Natural killer cell (primary cell): ENCODE results near the gene NME1. TPM values are rescaled to one million over a fixed set of nuclear protein-coding genes. Genes with fewer than 3 reads are reported as not detected.
"Not testable (repeated sequence)": the region's sequence is repeated elsewhere in the genome, so short reads cannot be mapped to it uniquely, and the experiment has no call there.

Source experiments
- ATAC-seq, 3 donors: fragments of 150-1000 bp in 2 of 3; fragments of 200-7000 bp in 1 of 3; cut with Tn5 transposase; 1 replicate in 1 of 3; 2 replicates in 2 of 3; pipeline ENCODE4 v1.10.0; 2021; ENCODE audit warnings: mild to moderate bottlenecking in 2 of 3, moderate library complexity in 2 of 3
- DNase-seq, 2 donors: peaks; one replicate each; pipeline versions ENCODE4 v3.0.0 to v3.0.0-alpha.2; 2013 to 2021; ENCODE audit warnings: mixed read lengths in 1 of 2
- H3K27ac ChIP-seq: one replicate; pipeline ENCODE4 v1.5.1; 2013; ENCODE audit warnings: mild to moderate bottlenecking, low read length
- H3K27me3 ChIP-seq: one replicate; pipeline ENCODE4 v1.6.1; 2013; ENCODE audit warnings: low read length; ENCODE audit not compliant: control insufficient read depth, insufficient read depth
- H3K36me3 ChIP-seq: one replicate; pipeline ENCODE4 v1.6.1; 2013; ENCODE audit warnings: low read length; ENCODE audit not compliant: control insufficient read depth, insufficient read depth
- H3K4me1 ChIP-seq: one replicate; pipeline ENCODE4 v1.6.1; 2013; ENCODE audit warnings: low read length; ENCODE audit not compliant: control insufficient read depth, insufficient read depth
- H3K4me3 ChIP-seq: one replicate; pipeline ENCODE4 v1.5.1; 2013; ENCODE audit warnings: low read length
- H3K9me3 ChIP-seq: one replicate; pipeline ENCODE4 v1.6.1; 2013; ENCODE audit warnings: low read length; ENCODE audit not compliant: control insufficient read depth, insufficient read depth
- H3K27ac Mint-ChIP-seq, 2 donors: one replicate each; pipeline ENCODE4 v1.8.0; 2022; ENCODE audit warnings: mild to moderate bottlenecking in 2 of 2, mixed read lengths in 2 of 2, moderate library complexity in 1 of 2
- H3K27me3 Mint-ChIP-seq, 2 donors: one replicate each; pipeline ENCODE4 v1.8.0; 2022; ENCODE audit warnings: low read depth in 2 of 2, mixed read lengths in 2 of 2
- H3K36me3 Mint-ChIP-seq: one replicate; pipeline ENCODE4 v1.8.0; 2022; ENCODE audit warnings: mixed read lengths
- H3K4me1 Mint-ChIP-seq, 2 donors: one replicate each; pipeline ENCODE4 v1.8.0; 2022; ENCODE audit warnings: mixed read lengths in 2 of 2
- H3K4me3 Mint-ChIP-seq: one replicate; pipeline ENCODE4 v1.8.0; 2022; ENCODE audit warnings: mild to moderate bottlenecking, moderate library complexity, mixed read lengths
- H3K9me3 Mint-ChIP-seq, 2 donors: one replicate each; pipeline ENCODE4 v1.8.0; 2022; ENCODE audit warnings: mixed read lengths in 2 of 2
- WGBS: methylation state at CpG from one replicate; pipeline ENCODE4 v1.1.7; 2013; ENCODE audit warnings: missing lambda C conversion rate; ENCODE audit not compliant: insufficient coverage; 5-methylcytosine and 5-hydroxymethylcytosine counted together
- intact Hi-C: fragments of 100-400 bp; cut with micrococcal nuclease; formaldehyde crosslinking; loops from one replicate; pipeline ENCODE4 v1.14.2; 2022
- total RNA-seq, 4 donors: library from RNA; stranded (reverse); fragments of 120-200 nt in 1 of 4; gene quantifications; one replicate each; pipeline versions ENCODE4 v1.2.3 to v1.2.4, GENCODE V29; 2013 to 2022
- TF ChIP-seq, protein P1 (sequence below): fragments of 200-600 bp; IDR thresholded peaks from one replicate; pipeline ENCODE4 v1.8.0; 2022; ENCODE audit warnings: antibody characterized with exemption

NME1 gene
- total RNA-seq, 3 donors from 2014 or later (not counting 1 experiment from before 2014, with no cell fraction given) = 14.7 to 17.8 (median 15.0) TPM

- Mint-ChIP-seq H3K27me3 (no peaks in the 10 kb centered on the region), H3K4me1 (peaks cover 10 to 25% of the 10 kb centered on the region in 2 donors), H3K36me3 (no peaks in the 10 kb centered on the region), H3K4me3 (peak overlapping the region; percentile 84), H3K27ac (peak overlapping the region; percentile 46 to 93), H3K9me3 (no peaks in the 10 kb centered on the region)
- peak overlapping the region; percentile 70 for H3K27ac ChIP-seq
- DNase-seq (peak; percentile 54 to 77), ATAC-seq (peak; percentile 52 to 61 (median 57))
- H3K27me3 ChIP-seq = no peaks in the 10 kb centered on the region
- peaks cover 23% of the 10 kb centered on the region for H3K4me1 ChIP-seq
- H3K4me3 ChIP-seq = peak overlapping the region; percentile 90
- H3K9me3 ChIP-seq = no peaks in the 10 kb centered on the region
- TF ChIP-seq, protein P1, sequence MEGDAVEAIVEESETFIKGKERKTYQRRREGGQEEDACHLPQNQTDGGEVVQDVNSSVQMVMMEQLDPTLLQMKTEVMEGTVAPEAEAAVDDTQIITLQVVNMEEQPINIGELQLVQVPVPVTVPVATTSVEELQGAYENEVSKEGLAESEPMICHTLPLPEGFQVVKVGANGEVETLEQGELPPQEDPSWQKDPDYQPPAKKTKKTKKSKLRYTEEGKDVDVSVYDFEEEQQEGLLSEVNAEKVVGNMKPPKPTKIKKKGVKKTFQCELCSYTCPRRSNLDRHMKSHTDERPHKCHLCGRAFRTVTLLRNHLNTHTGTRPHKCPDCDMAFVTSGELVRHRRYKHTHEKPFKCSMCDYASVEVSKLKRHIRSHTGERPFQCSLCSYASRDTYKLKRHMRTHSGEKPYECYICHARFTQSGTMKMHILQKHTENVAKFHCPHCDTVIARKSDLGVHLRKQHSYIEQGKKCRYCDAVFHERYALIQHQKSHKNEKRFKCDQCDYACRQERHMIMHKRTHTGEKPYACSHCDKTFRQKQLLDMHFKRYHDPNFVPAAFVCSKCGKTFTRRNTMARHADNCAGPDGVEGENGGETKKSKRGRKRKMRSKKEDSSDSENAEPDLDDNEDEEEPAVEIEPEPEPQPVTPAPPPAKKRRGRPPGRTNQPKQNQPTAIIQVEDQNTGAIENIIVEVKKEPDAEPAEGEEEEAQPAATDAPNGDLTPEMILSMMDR = peak; percentile 67
- H3K36me3 ChIP-seq = peaks cover 21% of the 10 kb centered on the region
- intact Hi-C loops = loop anchor here (1.0 to 5.0 kb wide), 3 partner anchors 94 to 300 kb away; partner anchors contain the start of genes MBTD1, TOB1 and UTP18
- WGBS = 15% methylated on average over 41 of the region's 42 CpGs
These were observed 13.9 kb downstream of the NME1 start for GRCh38 chr17:51166987-51167931.

- Mint-ChIP-seq H3K4me3 (no peak overlapping the region), H3K36me3 (no peaks in the 10 kb centered on the region), H3K4me1 (peaks cover 10 to 25% of the 10 kb centered on the region in 2 donors), H3K27me3 (no peaks in the 10 kb centered on the region), H3K27ac (peak overlapping the region in 1 of 2 donors; percentile 11), H3K9me3 (no peaks in the 10 kb centered on the region)
- Histone ChIP-seq H3K4me1 (peaks cover 23% of the 10 kb centered on the region), H3K4me3 (no peak overlapping the region), H3K9me3 (no peaks in the 10 kb centered on the region), H3K36me3 (peaks cover 21% of the 10 kb centered on the region), H3K27me3 (no peaks in the 10 kb centered on the region), H3K27ac (no peak overlapping the region)
- WGBS = 100% methylated on average over 1 of the region's 1 CpG
- intact Hi-C loops = loop anchor here (5.0 kb wide), 1 partner anchor 302 kb away; the partner anchor contains the start of gene TOB1
- DNase-seq (no peak), ATAC-seq (no peak)
- TF ChIP-seq, protein P1 = no peak
These were observed 16.0 kb downstream of the NME1 start for GRCh38 chr17:51169340-51169739.

GRCh38 chr17:51170736-51171135 lies 17.4 kb downstream of the NME1 start:
- intact Hi-C loops = no loop called here
- Mint-ChIP-seq H3K27ac (no peak overlapping the region), H3K4me1 (peaks cover 4 to 13% of the 10 kb centered on the region in 2 donors), H3K27me3 (no peaks in the 10 kb centered on the region), H3K4me3 (no peak overlapping the region), H3K36me3 (no peaks in the 10 kb centered on the region), H3K9me3 (no peaks in the 10 kb centered on the region)
- Histone ChIP-seq H3K4me1 (peaks cover 14% of the 10 kb centered on the region), H3K36me3 (peaks cover 21% of the 10 kb centered on the region), H3K27me3 (no peaks in the 10 kb centered on the region), H3K27ac (no peak overlapping the region), H3K4me3 (no peak overlapping the region), H3K9me3 (no peaks in the 10 kb centered on the region)
- WGBS = 100% methylated on average over 1 of the region's 2 CpGs
- no peak for ATAC-seq
- TF ChIP-seq, protein P1 = no peak
- DNase-seq = no peak

DNA sequence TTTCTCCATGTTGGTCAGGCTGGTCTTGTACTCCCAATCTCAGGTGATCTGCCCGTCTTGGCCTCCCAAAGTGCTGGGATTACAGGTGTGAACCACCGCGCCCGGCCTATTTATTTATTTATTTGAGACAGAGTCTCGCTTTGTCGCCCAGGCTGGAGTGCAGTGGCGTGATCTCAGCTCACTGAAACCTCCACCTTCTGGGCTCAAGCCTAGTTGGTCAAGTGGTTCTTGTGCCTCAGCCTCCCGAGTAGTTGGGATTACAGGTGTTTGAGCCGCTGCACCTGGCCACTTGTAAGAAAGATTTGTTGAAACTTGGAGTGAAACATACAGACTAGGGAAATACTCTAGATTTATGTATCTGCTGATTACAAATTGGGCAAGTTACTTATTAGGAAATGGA lies 18.7 kb downstream of the NME1 start:
- H3K4me3 Mint-ChIP-seq, H3K9me3 ChIP-seq, H3K27ac Mint-ChIP-seq, H3K4me1 ChIP-seq, DNase-seq, H3K4me3 ChIP-seq, H3K27ac ChIP-seq, intact Hi-C loops, H3K9me3 Mint-ChIP-seq, H3K27me3 ChIP-seq, ATAC-seq, H3K27me3 Mint-ChIP-seq, H3K4me1 Mint-ChIP-seq, H3K36me3 Mint-ChIP-seq: not testable (repeated sequence)
- H3K36me3 ChIP-seq = peaks cover 21% of the 10 kb centered on the region
- 96% methylated on average over 9 of the region's 9 CpGs for WGBS
